Hair follicle dermal papilla cell (primary cell): ENCODE data around the gene DNAH8. TPM values are rescaled to one million over a fixed set of nuclear protein-coding genes. Genes with fewer than 3 reads are reported as not detected.

Experiments used
- small RNA-seq: library from RNA; depleted of rRNA; stranded (forward); fragments of <200 nt; gene quantifications from one replicate; pipeline ENCODE3, GENCODE V24; 2012
- total RNA-seq: library from RNA; depleted of rRNA; stranded (reverse); fragments of >200 nt; gene quantifications from 2 replicates; pipeline ENCODE4 v1.2.3, GENCODE V29; 2012

DNAH8 gene, protein sequence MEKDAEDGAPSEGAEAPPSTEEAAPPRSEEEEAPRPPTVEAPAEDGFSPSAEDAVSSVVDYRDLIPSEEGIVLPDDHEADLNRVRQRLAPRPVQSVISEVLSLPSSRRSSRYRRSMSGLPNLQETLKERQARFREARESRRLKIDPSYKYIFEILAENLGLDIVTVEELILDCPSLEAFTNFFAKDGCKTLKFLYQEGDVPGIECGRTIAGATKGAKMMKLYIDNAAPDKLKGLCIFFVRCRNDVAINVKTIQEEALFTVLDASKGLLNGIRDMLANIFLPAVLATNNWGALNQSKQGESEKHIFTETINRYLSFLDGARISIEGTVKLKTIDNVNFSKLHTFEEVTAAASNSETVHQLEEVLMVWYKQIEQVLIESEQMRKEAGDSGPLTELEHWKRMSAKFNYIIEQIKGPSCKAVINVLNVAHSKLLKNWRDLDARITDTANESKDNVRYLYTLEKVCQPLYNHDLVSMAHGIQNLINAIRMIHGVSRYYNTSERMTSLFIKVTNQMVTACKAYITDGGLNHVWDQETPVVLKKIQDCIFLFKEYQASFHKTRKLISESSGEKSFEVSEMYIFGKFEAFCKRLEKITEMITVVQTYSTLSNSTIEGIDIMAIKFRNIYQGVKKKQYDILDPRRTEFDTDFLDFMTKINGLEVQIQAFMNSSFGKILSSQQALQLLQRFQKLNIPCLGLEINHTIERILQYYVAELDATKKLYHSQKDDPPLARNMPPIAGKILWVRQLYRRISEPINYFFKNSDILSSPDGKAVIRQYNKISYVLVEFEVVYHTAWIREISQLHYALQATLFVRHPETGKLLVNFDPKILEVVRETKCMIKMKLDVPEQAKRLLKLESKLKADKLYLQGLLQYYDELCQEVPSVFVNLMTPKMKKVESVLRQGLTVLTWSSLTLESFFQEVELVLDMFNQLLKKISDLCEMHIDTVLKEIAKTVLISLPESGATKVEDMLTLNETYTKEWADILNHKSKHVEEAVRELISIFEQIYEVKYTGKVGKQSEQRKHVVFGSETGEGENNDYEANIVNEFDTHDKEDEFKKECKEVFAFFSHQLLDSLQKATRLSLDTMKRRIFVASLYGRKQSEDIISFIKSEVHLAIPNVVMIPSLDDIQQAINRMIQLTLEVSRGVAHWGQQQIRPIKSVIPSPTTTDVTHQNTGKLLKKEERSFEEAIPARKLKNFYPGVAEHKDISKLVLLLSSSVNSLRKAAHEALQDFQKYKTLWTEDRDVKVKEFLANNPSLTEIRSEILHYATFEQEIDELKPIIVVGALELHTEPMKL (N-terminal part only)
- total RNA-seq: under 0.01 TPM in 1 of 2 replicates, not detected in the other

DNA sequence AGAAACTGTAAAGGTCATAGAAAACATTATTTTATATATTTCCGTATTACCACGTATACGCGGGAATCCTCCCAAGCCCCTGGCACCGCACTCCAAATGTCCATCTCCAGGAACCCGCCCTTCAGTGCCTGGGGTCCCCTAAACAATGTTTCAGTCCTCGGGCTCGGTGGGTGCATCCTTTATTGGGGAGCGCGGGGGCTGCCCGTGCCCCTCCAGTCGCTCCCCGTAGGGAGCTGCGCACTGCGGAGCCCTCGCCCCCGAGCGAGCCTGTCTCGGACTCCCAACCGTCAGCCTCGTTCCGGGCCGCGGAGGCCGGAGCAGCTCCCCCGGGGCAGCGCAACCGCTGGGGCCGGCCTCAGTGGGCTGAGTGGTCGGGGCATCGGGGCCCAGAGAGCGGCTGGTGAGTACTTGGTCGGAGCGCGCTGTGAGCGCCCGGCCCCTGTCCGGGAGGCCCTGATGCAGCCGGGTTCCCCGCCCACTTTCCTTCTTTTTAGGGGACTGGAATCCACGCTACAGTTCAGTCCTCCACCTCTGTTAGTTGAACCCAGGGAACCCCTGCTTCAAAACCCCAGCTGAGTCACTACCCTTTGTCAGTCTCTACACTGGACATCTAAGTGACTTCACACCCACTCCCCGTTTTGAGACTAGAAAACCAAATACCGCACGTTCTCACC is at the start of gene DNAH8:
Gene DNAH8 (plus strand): TSS at position 296 of the 674 bp plus-strand sequence. CDS start 7,499 bp downstream, outside the sequence.

DNA sequence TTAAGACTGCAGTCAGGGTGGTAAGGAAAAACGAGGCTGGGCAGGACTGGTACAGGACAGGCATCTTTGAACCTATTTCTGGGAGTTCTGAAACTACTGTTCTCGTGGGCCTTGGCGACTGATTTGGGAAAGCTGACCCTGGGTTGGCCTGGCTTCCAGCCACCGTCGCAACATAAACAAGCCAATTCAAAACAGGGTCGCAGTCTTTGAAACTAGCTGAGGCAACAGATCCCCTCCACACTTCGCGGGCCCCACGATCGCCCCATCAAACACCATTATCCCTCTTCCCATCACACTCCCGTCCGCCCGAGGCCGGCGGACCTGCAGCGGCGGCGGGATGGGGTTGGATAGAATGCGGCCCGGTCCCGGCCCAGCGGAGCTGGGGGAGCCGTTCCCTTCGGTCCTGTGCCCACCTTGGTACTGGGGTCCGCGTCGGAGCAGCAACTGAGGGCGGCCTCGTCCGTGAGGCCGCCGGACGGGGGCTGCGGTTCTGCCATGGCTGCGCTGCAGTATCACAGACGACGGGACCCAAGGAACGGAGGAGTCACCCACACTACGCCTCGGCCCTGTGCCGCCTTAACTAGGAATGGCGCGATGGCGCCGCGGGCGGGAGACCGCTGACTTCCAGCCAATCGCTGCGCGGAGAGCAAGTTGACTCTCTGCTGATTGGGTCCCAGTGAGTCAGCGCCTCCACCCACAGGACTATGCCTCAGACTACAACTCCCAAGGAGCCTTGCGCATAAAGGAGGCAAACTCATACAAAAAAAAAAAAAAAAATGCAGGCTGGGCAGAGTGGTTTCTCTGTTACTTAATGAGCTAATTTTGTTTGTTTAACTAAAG is 12.3 kb upstream of the DNAH8 start, which contains the start of gene GLO1:
Gene GLO1 (minus strand): TSS at position 588 of the 840 bp plus-strand sequence. CDS start 91 bp downstream, at position 497.

GRCh38 chr6:39048481-39049399 is 333.6 kb downstream of the DNAH8 start, which contains the start of gene GLP1R:
Gene GLP1R (plus strand): TSS chr6:39048781. CDS start chr6:39048841, 60 bp downstream.

Small RNA genes lying within 50 kb of the gene (small RNA-seq; reads per million reads assigned to genes)
- not detected for gene AL034345.1
- gene RF00393: not detected

Other genes starting within 250 kb of the DNAH8 start
- gene BTBD9, start 75.4 kb upstream of the DNAH8 start, total RNA-seq: 25.0 and 26.2 TPM in 2 replicates
- 109 and 112 TPM in 2 replicates for gene GLO1, start 12.2 kb upstream of the DNAH8 start, total RNA-seq